Colonic mucosa (tissue), 4 donors: ENCODE data around the gene EPHA10. TPM values are rescaled to one million over a fixed set of nuclear protein-coding genes. Genes with fewer than 3 reads are reported as not detected.

ENCODE experiments used
- DNase-seq: peaks from one replicate; pipeline ENCODE4 v3.0.0-alpha.2; 2020
- H3K27ac ChIP-seq: fragments of 200-600 bp; one replicate; pipeline ENCODE4 v1.8.0; 2021
- H3K27me3 ChIP-seq: fragments of 200-600 bp; one replicate; pipeline ENCODE4 v1.8.0; 2021
- H3K36me3 ChIP-seq: fragments of 200-600 bp; one replicate; pipeline ENCODE4 v1.8.0; 2021
- H3K4me1 ChIP-seq: fragments of 200-600 bp; one replicate; pipeline ENCODE4 v1.8.0; 2021; ENCODE audit warnings: mild to moderate bottlenecking
- H3K4me3 ChIP-seq: fragments of 200-600 bp; one replicate; pipeline ENCODE4 v1.8.0; 2021
- H3K9ac ChIP-seq, 2 donors: one replicate each; pipeline ENCODE4 v1.7.0; 2013; ENCODE audit warnings: control low read depth in 2 of 2, low read depth in 2 of 2, low read length in 2 of 2
- H3K9me3 ChIP-seq: fragments of 200-600 bp; one replicate; pipeline ENCODE4 v1.8.0; 2021
- CTCF ChIP-seq: fragments of 200-600 bp; IDR thresholded peaks from one replicate; pipeline ENCODE4 v1.8.0; 2022; ENCODE audit warnings: antibody characterized with exemption, mild to moderate bottlenecking
- intact Hi-C: fragments of 100-400 bp; cut with DNase I; formaldehyde crosslinking; loops from one replicate; pipeline ENCODE4 v1.14.1; 2022
- total RNA-seq, 2 donors: library from RNA; stranded (reverse); fragmentation: NEBNext Ultra II Directional in 1 of 2; extraction: Animal tissue kit (Norgen Biotek cat#: 25700) in 1 of 2; gene quantifications; one replicate each; pipeline ENCODE4 v1.2.1, GENCODE V29; 2021
- donor health status: healthy.
- donor health status: DM: no; HTN: no; CAD: no.
- donor health status: DM: no; HTN: no; CAD: no.

EPHA10 gene
- total RNA-seq, 2 donors from 2014 or later = 26.1 to 29.6 TPM

GRCh38 chr1:37795340-37796125 is 30.6 kb upstream of the EPHA10 start:
- no peak overlapping the region for H3K9ac ChIP-seq
- peak; percentile 78 for DNase-seq
- intact Hi-C loops = no loop called here
- no peak overlapping the region for H3K4me3 ChIP-seq
- no peaks in the 10 kb centered on the region for H3K36me3 ChIP-seq
- H3K27me3 ChIP-seq = no peaks in the 10 kb centered on the region
- TF ChIP-seq CTCF = no peak
- H3K9me3 ChIP-seq = no peaks in the 10 kb centered on the region
- peaks cover 8% of the 10 kb centered on the region for H3K4me1 ChIP-seq
- H3K27ac ChIP-seq = no peak overlapping the region

- Histone ChIP-seq H3K36me3 (no peaks in the 10 kb centered on the region), H3K27me3 (no peaks in the 10 kb centered on the region), H3K9ac (peak overlapping the region in 1 of 2 donors; percentile 27), H3K4me1 (peaks cover 8% of the 10 kb centered on the region), H3K9me3 (no peaks in the 10 kb centered on the region), H3K4me3 (peak overlapping the region; percentile 50), H3K27ac (no peak overlapping the region)
- intact Hi-C loops = no loop called here
- no peak for TF ChIP-seq CTCF
- DNase-seq = no peak
Measured at GRCh38 chr1:37794372-37795339, 29.7 kb upstream of the EPHA10 start.

- Histone ChIP-seq H3K4me3 (peak within 1 kb of the TSS; percentile 50), H3K36me3 (no peaks in the 10 kb centered on the region)
Measured at GRCh38 chr1:37793773-37794371, 29.0 kb upstream of the EPHA10 start, which contains the start of gene MANEAL. MANEAL (plus strand) TSS chr1:37793847; CDS start chr1:37794183, 336 bp downstream.

GRCh38 chr1:37792943-37793686 is 28.2 kb upstream of the EPHA10 start:
- TF ChIP-seq CTCF = no peak
- no peak for DNase-seq
- Histone ChIP-seq H3K4me3 (peak overlapping the region; percentile 50), H3K9ac (no peak overlapping the region), H3K27me3 (no peaks in the 10 kb centered on the region), H3K4me1 (peaks cover 8% of the 10 kb centered on the region), H3K36me3 (no peaks in the 10 kb centered on the region), H3K9me3 (no peaks in the 10 kb centered on the region), H3K27ac (no peak overlapping the region)
- intact Hi-C loops = no loop called here

More at GRCh38 chr1:37793773-37794371, 29.0 kb upstream of the EPHA10 start, which contains the start of gene MANEAL:
- H3K9ac ChIP-seq = peak within 1 kb of the TSS in 1 of 2 donors; percentile 32
- H3K27me3 ChIP-seq = no peaks in the 10 kb centered on the region
- TF ChIP-seq CTCF = no peak
- intact Hi-C loops = no loop called here
- peaks cover 8% of the 10 kb centered on the region for H3K4me1 ChIP-seq
- H3K27ac ChIP-seq = no peak within 1 kb of the TSS
- H3K9me3 ChIP-seq = no peaks in the 10 kb centered on the region
- peak; percentile 44 for DNase-seq
